Measurements from ENCODE around the gene ZNF654. TPM values are rescaled to one million over a fixed set of nuclear protein-coding genes. Genes with fewer than 3 reads are reported as not detected.

ZNF654 gene
- total and polyA plus RNA-seq, 8 donors = 1.7 to 11.0 (median 5.1) TPM

- Histone ChIP-seq H3K9me3 (no peaks in the 10 kb centered on the region), H3K36me3 (peaks cover 0 to 4% (median 0%) of the 10 kb centered on the region in 3 donors), H3K4me3 (no peak overlapping the region), H3K27me3 (no peaks in the 10 kb centered on the region), H3K27ac (no peak overlapping the region), H3K4me1 (peaks cover 0 to 4% (median 0%) of the 10 kb centered on the region in 3 donors)
- DNase-seq (no peak), FAIRE-seq (no peak), ATAC-seq (no peak)
- intact Hi-C loops (cut with DNase I) = no loop called here
- TF ChIP-seq CTCF (IDR thresholded peaks at IDR 0.05) = no peak
These were observed 33.2 kb downstream of the ZNF654 start for GRCh38 chr3:88092270-88092669.

GRCh38 chr3:88093266-88093665 lies 34.2 kb downstream of the ZNF654 start:
- ATAC-seq (no peak), DNase-seq (no peak), FAIRE-seq (no peak)
- 65 to 78% methylated on average over 1 of the region's 1 CpG for WGBS, 2 donors
- Histone ChIP-seq H3K4me3 (no peak overlapping the region), H3K36me3 (peaks cover 0 to 4% (median 0%) of the 10 kb centered on the region in 3 donors), H3K27me3 (no peaks in the 10 kb centered on the region), H3K4me1 (peaks cover 0 to 4% (median 0%) of the 10 kb centered on the region in 3 donors), H3K9me3 (no peaks in the 10 kb centered on the region), H3K27ac (no peak overlapping the region)
- no peak for TF ChIP-seq CTCF (IDR thresholded peaks at IDR 0.05)
- intact Hi-C loops (cut with DNase I) = no loop called here

- no peak for DNase-seq
- no peak for FAIRE-seq
- Histone ChIP-seq H3K4me3 (no peak overlapping the region), H3K27ac (no peak overlapping the region), H3K36me3 (no peaks in the 10 kb centered on the region), H3K27me3 (no peaks in the 10 kb centered on the region), H3K4me1 (no peaks in the 10 kb centered on the region), H3K9me3 (no peaks in the 10 kb centered on the region)
- 97 to 100% methylated on average over 1 of the region's 1 CpG for WGBS, 2 donors
- ATAC-seq = no peak
- TF ChIP-seq CTCF (IDR thresholded peaks at IDR 0.05) = no peak
- intact Hi-C loops (cut with DNase I) = no loop called here
These were observed 42.1 kb downstream of the ZNF654 start for GRCh38 chr3:88101142-88101541.

GRCh38 chr3:88105325-88105724 lies 46.3 kb downstream of the ZNF654 start:
- DNase-seq = no peak
- no peak overlapping the region for H3K27ac ChIP-seq
- no peak for ATAC-seq
- intact Hi-C loops (cut with DNase I) = no loop called here
- FAIRE-seq = no peak
- H3K9me3 ChIP-seq = no peaks in the 10 kb centered on the region
- H3K4me3 ChIP-seq = no peak overlapping the region
- no peak for TF ChIP-seq CTCF (IDR thresholded peaks at IDR 0.05)
- H3K27me3 ChIP-seq = no peaks in the 10 kb centered on the region
- no peaks in the 10 kb centered on the region for H3K4me1 ChIP-seq
- H3K36me3 ChIP-seq = no peaks in the 10 kb centered on the region

- Histone ChIP-seq H3K4me1 (no peaks in the 10 kb centered on the region), H3K36me3 (no peaks in the 10 kb centered on the region), H3K9me3 (no peaks in the 10 kb centered on the region), H3K27ac (no peak overlapping the region), H3K4me3 (no peak overlapping the region), H3K27me3 (no peaks in the 10 kb centered on the region)
- intact Hi-C loops (cut with DNase I) = no loop called here
- no peak for DNase-seq
- 83 to 84% methylated on average over 1 of the region's 1 CpG for WGBS, 2 donors
- ATAC-seq = no peak
- no peak for TF ChIP-seq CTCF (IDR thresholded peaks at IDR 0.05)
- FAIRE-seq = no peak
These were observed 53.2 kb downstream of the ZNF654 start for GRCh38 chr3:88112289-88112688.

Data from pancreas (tissue), 10 donors.